Activated gamma-delta T cell (primary cell): Measurements from ENCODE around the gene TSPAN9.

Experiments
- DNase-seq: peaks from one replicate; lab custom pipeline; 2025; lab: John Stamatoyannopoulos, UW

The TSPAN9 gene

GRCh38 chr12:3101309-3102024, 24.3 kb downstream of the TSPAN9 start:
- DNase-seq, result no peak

- DNase-seq, result no peak
These were observed 25.7 kb downstream of the TSPAN9 start for GRCh38 chr12:3102771-3103410.

- DNase-seq, result no peak
These were observed 26.6 kb downstream of the TSPAN9 start for GRCh38 chr12:3103806-3104205.

- DNase-seq, result no peak
These were observed 28.7 kb downstream of the TSPAN9 start for GRCh38 chr12:3105690-3106479.

- DNase-seq, result no peak
These were observed 29.4 kb downstream of the TSPAN9 start for GRCh38 chr12:3106579-3106978.

GRCh38 chr12:3107071-3107583, 29.9 kb downstream of the TSPAN9 start:
- DNase-seq, result no peak

DNA sequence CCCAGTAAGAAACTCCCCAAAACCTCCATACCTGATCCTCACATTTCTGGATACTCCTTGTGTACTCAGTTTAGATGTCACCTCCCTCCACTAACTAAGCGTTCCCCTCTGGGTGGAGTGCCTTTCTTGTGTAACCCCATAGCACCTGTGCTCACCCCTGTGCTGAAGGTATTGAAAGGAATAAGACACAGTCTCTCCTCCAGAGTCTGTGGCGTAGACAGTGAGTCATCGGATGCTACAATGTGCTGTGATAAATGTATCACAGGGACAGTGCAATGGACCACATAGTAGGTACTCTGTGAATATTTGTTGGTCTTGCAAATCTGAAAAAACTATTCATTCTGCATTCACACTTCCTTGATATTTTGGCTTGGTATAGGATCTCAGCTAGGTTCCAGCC, 30.8 kb downstream of the TSPAN9 start:
- no peak for DNase-seq

GRCh38 chr12:3110578-3110977, 33.4 kb downstream of the TSPAN9 start:
- DNase-seq, result no peak

- DNase-seq, result no peak
These were observed 36.6 kb downstream of the TSPAN9 start for GRCh38 chr12:3113671-3114325.

DNA sequence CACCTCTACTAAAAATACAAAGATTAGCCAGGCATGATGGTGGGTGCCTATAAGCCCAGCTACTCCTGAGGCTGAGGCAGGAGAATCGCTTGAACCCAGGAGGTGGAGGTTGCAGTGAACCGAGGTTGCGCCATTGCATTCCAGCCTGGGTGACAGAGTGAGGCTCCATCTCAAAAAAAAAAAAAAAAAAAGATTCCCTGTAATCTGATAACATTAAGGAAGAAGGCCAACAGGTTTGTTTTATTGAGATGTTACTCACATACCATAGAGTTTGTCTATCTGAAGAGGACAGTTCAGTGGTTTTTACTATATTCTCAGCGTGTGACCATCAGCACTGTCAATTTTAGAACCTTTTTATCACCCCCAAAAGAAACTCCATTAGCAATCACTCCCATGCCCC, 37.5 kb downstream of the TSPAN9 start:
- DNase-seq, result no peak

DNA sequence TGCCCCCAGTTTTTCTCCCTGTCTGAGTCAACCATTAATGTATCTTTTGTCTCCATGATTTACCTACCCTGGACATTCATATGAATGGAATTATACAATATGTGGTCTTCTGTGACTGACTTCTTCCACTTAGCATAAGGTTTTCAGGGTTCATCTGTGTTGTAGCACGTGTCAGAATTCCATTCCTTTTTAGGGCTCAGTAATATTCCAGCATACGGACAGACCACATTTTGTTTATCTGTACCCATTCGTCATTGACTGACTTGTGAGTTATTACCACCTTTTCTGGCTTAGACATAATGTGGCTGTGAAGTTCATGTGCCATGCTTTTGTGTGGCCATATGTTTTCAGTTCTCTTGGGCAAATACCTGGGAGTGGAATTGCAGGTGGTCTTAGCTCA, 37.9 kb downstream of the TSPAN9 start:
- no peak for DNase-seq

- DNase-seq, result no peak
These were observed 39.1 kb downstream of the TSPAN9 start for GRCh38 chr12:3116106-3116844.

DNA sequence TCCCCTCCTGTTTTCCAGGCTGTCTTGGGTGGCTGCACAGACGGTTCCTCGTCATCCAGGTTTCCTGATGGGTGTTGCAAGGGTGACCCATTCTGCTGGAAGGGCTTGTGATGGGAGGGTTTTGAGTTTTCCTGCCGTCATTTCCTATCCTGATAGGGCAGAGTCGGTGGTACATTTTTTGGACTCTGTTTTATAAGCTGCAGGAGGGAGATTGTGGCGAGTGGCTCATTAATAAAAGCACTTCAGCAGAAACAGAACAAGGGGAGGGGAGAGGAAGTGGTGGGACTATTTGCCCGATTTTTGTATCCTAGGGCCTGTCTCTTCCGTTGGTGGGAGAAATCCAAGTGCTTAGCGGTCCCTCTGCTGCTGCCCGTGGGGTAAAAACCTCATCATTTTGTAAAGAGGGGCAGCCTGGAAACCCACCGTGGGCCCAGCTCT, 40.0 kb downstream of the TSPAN9 start:
- DNase-seq, result no peak

DNA sequence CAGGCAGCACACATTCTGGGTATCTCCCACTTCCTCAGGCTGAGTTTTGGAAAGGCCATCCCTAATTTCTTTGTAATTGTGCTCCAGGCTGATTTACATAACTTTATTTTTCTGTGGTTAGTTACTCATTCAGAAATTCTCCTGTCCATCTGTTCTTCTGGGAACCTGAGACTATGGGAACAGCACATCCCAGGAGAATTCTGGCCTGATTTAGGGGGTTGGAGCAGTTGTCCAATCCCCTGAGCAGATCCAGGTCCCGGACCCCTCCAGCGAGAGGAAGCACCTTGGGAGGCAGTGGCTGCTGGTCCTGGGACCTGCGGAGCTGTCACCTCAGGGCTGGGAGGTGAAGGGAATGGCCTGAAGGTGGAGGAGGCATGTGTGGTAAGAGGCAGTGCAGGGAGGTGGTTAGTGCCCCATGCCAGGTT, 40.4 kb downstream of the TSPAN9 start:
- DNase-seq, result no peak

DNA sequence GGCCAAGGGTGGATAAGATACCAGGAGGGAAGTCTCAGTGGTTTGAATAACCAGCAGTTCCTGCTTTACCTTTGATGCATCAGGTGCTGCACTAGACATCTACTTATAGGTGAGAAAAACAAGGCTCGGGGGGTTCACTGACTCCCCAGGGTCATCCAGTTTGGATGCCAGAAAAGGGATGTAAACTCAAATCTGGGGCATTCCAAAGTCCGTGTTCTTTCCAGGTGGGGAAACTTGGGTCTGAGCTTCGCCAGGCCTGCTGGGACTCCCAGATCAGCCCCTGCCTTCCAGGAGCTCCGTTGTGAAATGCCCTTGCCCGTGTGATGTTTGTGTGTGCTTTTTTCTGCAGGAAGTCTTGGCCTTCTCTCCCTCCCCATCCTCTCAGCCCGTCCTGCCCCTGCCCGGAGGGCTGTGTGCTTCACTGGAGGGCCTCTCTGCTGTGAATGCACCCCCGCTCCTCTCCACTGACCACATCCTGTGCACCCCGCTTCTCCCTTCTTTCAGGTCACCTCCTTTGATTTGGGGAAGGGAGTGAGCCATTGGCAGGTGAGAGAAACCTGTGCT, 42.1 kb downstream of the TSPAN9 start:
- DNase-seq, result no peak

DNA sequence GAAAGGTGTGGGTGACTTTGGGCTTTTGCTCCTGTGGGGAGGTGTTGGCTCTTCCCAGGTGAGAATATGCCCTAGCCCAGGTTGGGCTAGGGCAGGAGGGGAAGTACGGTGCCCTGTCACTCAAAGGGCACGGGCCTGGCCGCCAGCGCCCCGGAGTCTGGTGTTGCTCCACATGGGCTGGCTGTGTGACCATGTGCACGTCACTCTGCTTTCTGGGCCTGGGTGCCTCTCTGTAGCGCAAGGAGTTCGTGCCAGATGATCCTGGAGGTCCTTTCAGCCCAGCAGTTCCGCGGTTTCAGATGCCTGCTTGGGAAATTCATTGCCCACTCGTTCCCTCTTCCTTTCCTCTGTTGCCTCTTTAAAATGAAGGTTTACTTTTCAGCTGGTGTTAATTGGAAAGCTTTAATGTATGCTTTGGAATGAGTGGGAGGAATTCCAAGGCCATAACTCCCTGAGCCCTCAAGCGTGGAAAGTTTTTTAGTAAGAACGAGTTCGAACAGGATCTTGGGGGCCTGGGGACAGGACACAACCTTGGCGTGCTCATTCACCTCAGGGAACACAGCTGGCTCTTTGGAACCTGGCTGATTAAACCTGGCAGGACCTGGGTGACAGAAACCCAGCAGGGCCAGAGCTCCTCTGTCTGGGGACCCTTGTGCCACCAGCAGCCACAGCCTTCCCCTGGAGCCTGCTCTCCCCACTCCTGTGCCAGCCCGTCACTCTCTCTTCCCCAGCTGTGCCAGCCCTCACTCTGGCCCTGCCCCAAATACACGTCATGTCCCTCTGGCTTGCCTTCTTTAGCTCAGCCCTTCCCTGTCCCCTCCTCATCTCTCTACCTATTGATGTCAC, 42.8 kb downstream of the TSPAN9 start:
- no peak for DNase-seq

GRCh38 chr12:3120701-3121100, 43.5 kb downstream of the TSPAN9 start:
- no peak for DNase-seq

DNA sequence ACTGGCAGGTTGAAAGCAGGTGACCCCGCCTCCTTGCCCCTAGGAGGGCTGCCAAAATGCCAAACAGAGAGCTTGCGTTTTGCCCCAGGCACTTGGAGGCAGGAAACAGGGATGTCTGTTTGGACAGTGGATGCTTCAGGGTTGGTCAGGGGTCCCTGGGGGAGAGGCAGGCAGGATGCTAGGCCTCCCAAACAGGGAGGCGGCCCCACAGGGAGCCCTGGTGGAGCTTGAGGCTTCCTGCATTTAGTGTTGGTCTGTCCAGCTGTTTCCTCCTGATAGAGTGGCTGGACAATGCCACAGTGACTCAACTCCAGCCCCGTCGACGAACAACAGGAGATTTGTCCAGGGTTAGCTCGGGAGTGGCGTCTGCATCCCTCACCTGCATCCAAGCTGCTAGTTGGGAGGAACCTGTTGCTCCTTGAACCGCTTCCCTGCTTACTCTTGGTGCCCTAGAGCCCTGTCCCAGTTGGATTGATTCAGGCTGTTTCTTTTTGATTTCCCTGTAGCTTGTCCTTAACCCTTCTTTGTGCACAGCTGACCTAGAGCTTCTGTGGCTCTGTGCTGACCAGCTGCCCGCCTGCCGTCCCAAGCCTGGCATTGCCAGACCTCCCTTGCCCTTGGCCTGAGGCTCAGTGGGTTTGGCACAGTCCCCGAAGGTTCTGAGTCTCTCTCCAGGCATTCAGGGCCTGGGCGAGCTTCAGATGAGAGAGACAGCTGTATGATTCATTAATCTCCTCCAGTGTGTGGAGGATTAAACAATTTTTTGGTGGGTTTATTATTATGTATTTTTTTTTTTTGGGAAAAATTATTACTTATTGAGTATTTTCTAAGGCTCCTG, 45.9 kb downstream of the TSPAN9 start:
- DNase-seq, result no peak

- DNase-seq, result no peak
These were observed 46.5 kb downstream of the TSPAN9 start for GRCh38 chr12:3123729-3124128.
